GM12878 (cell line): Measurements from ENCODE around the gene C17orf58. TPM values are rescaled to one million over a fixed set of nuclear protein-coding genes. Genes with fewer than 3 reads are reported as not detected.

Experiments
- ATAC-seq: fragments of 200-7000 bp; cut with Tn5 transposase; 3 replicates; pipeline ENCODE4 v1.9.1; 2020; ENCODE audit warnings: mild to moderate bottlenecking, moderate library complexity
- BruUV-seq: library from RNA; stranded (reverse); fragments of 400-500 nt; replicated peaks from 2 replicates; lab custom pipeline; 2021; lab: Mats Ljungman, UMichigan
- CTCF ChIA-PET: fragments of 300-600 bp; sonication (Branson Sonifier 250); formaldehyde crosslinking; extraction: SDS; loops from one replicate; lab custom pipeline; 2021; ENCODE audit warnings: inconsistent platforms; lab: Yijun Ruan, JAX
- POLR2A ChIA-PET: fragments of 350-600 bp; formaldehyde crosslinking; extraction: SDS; loops from one replicate; lab custom pipeline; 2021; ENCODE audit warnings: inconsistent platforms; lab: Charles Lee
- RAD21 ChIA-PET: fragments of 300-600 bp; sonication (Branson Sonifier 250); formaldehyde crosslinking; loops from one replicate; lab custom pipeline; 2023; ENCODE audit warnings: antibody characterized with exemption; ENCODE audit not compliant: unreplicated experiment; lab: Charles Lee
- SMC1A ChIA-PET: fragments of 300-600 bp; sonication (Branson Sonifier 250); formaldehyde crosslinking; loops from one replicate; lab custom pipeline; 2023; ENCODE audit not compliant: unreplicated experiment, uncharacterized antibody; lab: Charles Lee
- DNase-seq: peaks from one replicate; pipeline ENCODE4 v3.0.0-alpha.2; 2011; ENCODE audit warnings: low read depth, low spot score
- FAIRE-seq: peaks from 3 replicates; lab custom pipeline; 2011; peaks lifted over from hg19 to GRCh38; lab: Jason Lieb, UNC
- H2AFZ ChIP-seq: 2 replicates; pipeline ENCODE4 v1.6.0; 2011; ENCODE audit warnings: low read depth, low read length, control low read depth; ENCODE audit not compliant: control insufficient read depth
- H3K27ac ChIP-seq: 2 replicates; pipeline ENCODE4 v1.5.1; 2011; ENCODE audit warnings: control low read depth; ENCODE audit not compliant: control insufficient read depth, insufficient read depth
- H3K27me3 ChIP-seq, 2 experiments: replicated peaks in 1 of 2; 2 replicates each; pipeline versions ENCODE4 v1.6.0 to v1.6.1; 2011; ENCODE audit warnings: low read length in 1 of 2; ENCODE audit not compliant: control insufficient read depth in 2 of 2, insufficient read depth in 2 of 2
- H3K36me3 ChIP-seq, 2 experiments: 2 replicates each; pipeline ENCODE4 v1.5.1; 2011; ENCODE audit warnings: low read length in 1 of 2; ENCODE audit not compliant: control insufficient read depth in 2 of 2, insufficient read depth in 2 of 2
- H3K4me1 ChIP-seq: 2 replicates; pipeline ENCODE4 v1.6.1; 2011; ENCODE audit warnings: mild to moderate bottlenecking, low read length, moderate library complexity, mixed read lengths; ENCODE audit not compliant: control insufficient read depth, insufficient read depth
- H3K4me2 ChIP-seq: 2 replicates; pipeline ENCODE4 v1.6.0; 2011; ENCODE audit warnings: control low read depth; ENCODE audit not compliant: control insufficient read depth, insufficient read depth
- H3K4me3 ChIP-seq: fragments of 200-600 bp; sonication (generic); 2 replicates; pipeline ENCODE4 v1.5.1; 2016
- H3K79me2 ChIP-seq: 2 replicates; pipeline ENCODE4 v1.6.0; 2011; ENCODE audit warnings: low read length; ENCODE audit not compliant: control insufficient read depth, insufficient read depth
- H3K9ac ChIP-seq: 2 replicates; pipeline ENCODE4 v1.8.0; 2011; ENCODE audit warnings: low read length, control low read depth, mixed read lengths; ENCODE audit not compliant: control insufficient read depth, insufficient read depth
- H3K9me3 ChIP-seq: replicated peaks from 3 replicates; pipeline ENCODE4 v1.5.1; 2011; ENCODE audit warnings: mild to moderate bottlenecking, low read length; ENCODE audit not compliant: control insufficient read depth, insufficient read depth
- H4K20me1 ChIP-seq: 2 replicates; pipeline ENCODE4 v1.6.0; 2011; ENCODE audit not compliant: control insufficient read depth, insufficient read depth
- BACH1 ChIP-seq: fragments of 450-650 bp; IDR thresholded peaks from 2 replicates; pipeline ENCODE4 v1.6.1; 2017; ENCODE audit warnings: mild to moderate bottlenecking, borderline replicate concordance
- BHLHE40 ChIP-seq, 2 experiments: fragments of 450-650 bp in 1 of 2; IDR thresholded peaks; 2 replicates each; pipeline ENCODE4 v1.6.1; 2011 to 2017; ENCODE audit warnings: low read depth in 2 of 2, borderline replicate concordance in 1 of 2, improper control_type of control experiment in 1 of 2, low read length in 1 of 2, mild to moderate bottlenecking in 1 of 2
- CBX3 ChIP-seq: fragments of 200-600 bp; sonication (generic); IDR thresholded peaks from 2 replicates; pipeline ENCODE4 v1.6.1; 2016; ENCODE audit warnings: low read depth, borderline replicate concordance
- CHD2 ChIP-seq: IDR thresholded peaks from 2 replicates; pipeline ENCODE4 v1.6.1; 2011; ENCODE audit warnings: low read depth, low read length, improper control_type of control experiment, borderline replicate concordance
- CHD4 ChIP-seq: fragments of 200-600 bp; sonication (generic); IDR thresholded peaks from 2 replicates; pipeline ENCODE4 v1.6.1; 2016; ENCODE audit warnings: mild to moderate bottlenecking
- DPF2 ChIP-seq: fragments of 450-650 bp; IDR thresholded peaks from 2 replicates; pipeline ENCODE4 v1.6.1; 2017; ENCODE audit warnings: mild to moderate bottlenecking
- FOXK2 ChIP-seq: fragments of 450-650 bp; IDR thresholded peaks from 2 replicates; pipeline ENCODE4 v1.6.1; 2017; ENCODE audit warnings: mild to moderate bottlenecking, moderate library complexity
- GABPA ChIP-seq: IDR thresholded peaks from 2 replicates; pipeline ENCODE4 v1.6.1; 2014; ENCODE audit warnings: antibody characterized with exemption, low read depth, mild to moderate bottlenecking, inconsistent platforms
- GATAD2B ChIP-seq: fragments of 450-650 bp; conservative IDR thresholded peaks from 2 replicates; pipeline ENCODE4 v1.6.1; 2017; ENCODE audit warnings: low read depth, mild to moderate bottlenecking, moderate library complexity
- IKZF1 ChIP-seq: fragments of 450-650 bp; conservative IDR thresholded peaks from 2 replicates; pipeline ENCODE4 v1.6.1; 2017; ENCODE audit warnings: antibody characterized with exemption, mild to moderate bottlenecking
- IKZF2 ChIP-seq, 2 experiments: fragments of 450-650 bp; IDR thresholded peaks; 2 replicates each; pipeline ENCODE4 v1.6.1; 2017; ENCODE audit warnings: mild to moderate bottlenecking in 2 of 2, moderate library complexity in 2 of 2
- LARP7 ChIP-seq: fragments of 450-650 bp; IDR thresholded peaks from 2 replicates; pipeline ENCODE4 v1.6.1; 2017; ENCODE audit warnings: mild to moderate bottlenecking
- MYB ChIP-seq: fragments of 150-350 bp; IDR thresholded peaks from 2 replicates; pipeline ENCODE4 v1.6.1; 2014; ENCODE audit warnings: mild to moderate bottlenecking, low read depth, low read length, borderline replicate concordance
- NBN ChIP-seq: fragments of 450-650 bp; IDR thresholded peaks from 2 replicates; pipeline ENCODE4 v1.6.1; 2016
- NKRF ChIP-seq: fragments of 450-650 bp; conservative IDR thresholded peaks from 2 replicates; pipeline ENCODE4 v1.6.1; 2017; ENCODE audit warnings: mild to moderate bottlenecking, moderate library complexity
- NR2C1 ChIP-seq: fragments of 450-650 bp; IDR thresholded peaks from 2 replicates; pipeline ENCODE4 v1.6.1; 2017; ENCODE audit warnings: antibody characterized with exemption, mild to moderate bottlenecking, moderate library complexity
- NR2F1 ChIP-seq: fragments of 450-650 bp; conservative IDR thresholded peaks from 2 replicates; pipeline ENCODE4 v1.6.1; 2017; ENCODE audit warnings: mild to moderate bottlenecking
- POLR2A ChIP-seq: IDR thresholded peaks from 2 replicates; pipeline ENCODE4 v1.6.1; 2011; ENCODE audit warnings: low read depth, mild to moderate bottlenecking, low read length
- RB1 ChIP-seq: fragments of 450-650 bp; formaldehyde crosslinking; IDR thresholded peaks from 2 replicates; pipeline ENCODE4 v1.6.1; 2017; ENCODE audit warnings: mild to moderate bottlenecking, borderline replicate concordance
- RUNX3 ChIP-seq: IDR thresholded peaks from 2 replicates; pipeline ENCODE4 v1.6.1; 2012; ENCODE audit warnings: low read length, inconsistent platforms
- SIN3A ChIP-seq: IDR thresholded peaks from 2 replicates; pipeline ENCODE4 v1.6.1; 2012; ENCODE audit warnings: low read depth, low read length, improper control_type of control experiment
- SMAD1 ChIP-seq: fragments of 450-650 bp; IDR thresholded peaks from 2 replicates; pipeline ENCODE4 v1.6.1; 2018; ENCODE audit warnings: mild to moderate bottlenecking, low read depth; ENCODE audit not compliant: partially characterized antibody
- SUPT20H ChIP-seq: IDR thresholded peaks from 2 replicates; pipeline ENCODE4 v1.6.1; 2011; ENCODE audit warnings: low read depth, mild to moderate bottlenecking, low read length, moderate library complexity, borderline replicate concordance; ENCODE audit not compliant: control insufficient read depth
- ZNF207 ChIP-seq: fragments of 450-650 bp; IDR thresholded peaks from 2 replicates; pipeline ENCODE4 v1.6.1; 2014; ENCODE audit warnings: antibody characterized with exemption, mild to moderate bottlenecking, borderline replicate concordance
- ZNF217 ChIP-seq: fragments of 450-650 bp; IDR thresholded peaks from 2 replicates; pipeline ENCODE4 v1.6.1; 2017; ENCODE audit warnings: antibody characterized with exemption, mild to moderate bottlenecking
- ZSCAN29 ChIP-seq: fragments of 450-650 bp; IDR thresholded peaks from 2 replicates; pipeline ENCODE4 v1.6.1; 2017; ENCODE audit warnings: mild to moderate bottlenecking, moderate library complexity
- WGBS: methylation state at CpG from one replicate; pipeline ENCODE4 v1.1.6; 2016; ENCODE audit warnings: low lambda C conversion rate; ENCODE audit not compliant: insufficient replicate concordance, insufficient coverage; ENCODE audit errors: missing lambda C conversion rate; 5-methylcytosine and 5-hydroxymethylcytosine counted together
- in situ Hi-C: fragments of 300-500 bp; cut with MboI; formaldehyde crosslinking; loops from 9 replicates; pipeline ENCODE4 v1.14.3; 2018; ENCODE audit warnings: mixed read lengths
- intact Hi-C: fragments of 100-400 bp; cut with micrococcal nuclease; formaldehyde crosslinking; loops from one replicate; pipeline ENCODE4 v1.14.2; 2022; ENCODE audit not compliant: unreplicated experiment
- polyA plus RNA-seq, 11 experiments: library from polyadenylated mRNA; depleted of rRNA in 4 of 11; unstranded in 6 of 11; stranded (reverse) in 5 of 11; fragments of >200 nt; fragmentation: Nextera tagmentation in 4 of 11; fragmentation: Illumina TruSeq in 1 of 11; extraction: Ambion mirVana in 4 of 11; extraction: Trizol in 1 of 11; gene quantifications; 1 replicate in 1 of 11; 2 replicates in 10 of 11; pipeline versions ENCODE4 v1.2.1 to v1.2.3, GENCODE V29; 2011 to 2016; ENCODE audit warnings: inconsistent platforms in 2 of 11, missing spikeins in 2 of 11, low read depth in 1 of 11
- total RNA-seq, 4 experiments: library from RNA; depleted of rRNA in 3 of 4; stranded (reverse); fragments of >200 nt in 3 of 4; fragmentation: Illumina TruSeq in 1 of 4; extraction: Trizol in 1 of 4; gene quantifications; 2 replicates each; pipeline versions ENCODE4 v1.2.1 to v1.2.3, GENCODE V29; 2013 to 2021

The C17orf58 gene
- total and polyA plus RNA-seq, 10 of the 15 experiments (the other 5 are each of a cell fraction or from before 2014, with no cell fraction given), result 3.3 to 12.3 (median 6.2) TPM

GRCh38 chr17:67993153-67993997, 2.9 kb downstream of the C17orf58 start:
- ChIA-PET CTCF (interaction anchor here (3.7 kb wide), 1 partner anchor 16 kb away, joined by 17 read pairs; no protein-coding TSS in a partner anchor), POLR2A (interaction anchor here (0.6 to 0.7 kb wide), 2 partner anchors 19 to 512 kb away, joined by 3 read pairs; no protein-coding TSS in a partner anchor), SMC1A (no interaction called here), RAD21 (no interaction called here)
- Histone ChIP-seq H3K79me2 (no peaks in the 10 kb centered on the region), H3K4me3 (peak overlapping the region; percentile 81), H3K27ac (peak overlapping the region; percentile 62), H3K9ac (peak overlapping the region; percentile 76), H3K4me2 (peak overlapping the region; percentile 89), H3K4me1 (peaks cover 7% of the 10 kb centered on the region), H3K36me3 (no peaks in the 10 kb centered on the region), H3K27me3 (peaks cover 0 to 3% of the 10 kb centered on the region in 2 experiments; a peak in 2 of 4 replicates), H2AFZ (peak overlapping the region; percentile 91), H4K20me1 (no peaks in the 10 kb centered on the region), H3K9me3 (no peaks in the 10 kb centered on the region)
- WGBS, result 1% methylated on average over 96 of the region's 144 CpGs
- no TSS peak for BruUV-seq
- no peak for DNase-seq
- in situ Hi-C loops, result no loop called here
- intact Hi-C loops, result no loop called here
- FAIRE-seq, result peak; percentile 23
- ATAC-seq, result peak; percentile 80
- TF ChIP-seq LARP7, result peak; percentile 61
- TF ChIP-seq CHD2, result no peak
- no peak for TF ChIP-seq NBN
- peak; percentile 57; the same call in 1 of the 2 replicates for TF ChIP-seq NKRF
- no peak for TF ChIP-seq SMAD1
- TF ChIP-seq SIN3A, result no peak
- peak; percentile 36 for TF ChIP-seq GATAD2B
- no peak for TF ChIP-seq GABPA
- peak; percentile 31; the same call in 1 of the 2 replicates for TF ChIP-seq DPF2
- TF ChIP-seq POLR2A, result peak; percentile 76
- peak; percentile 88 for TF ChIP-seq IKZF1
- TF ChIP-seq NR2C1, result 0 out of 2 replicates have a peak, but pooled peaks have one; percentile 12
- peak; percentile 56; the same call in 1 of the 2 replicates for TF ChIP-seq ZSCAN29
- TF ChIP-seq SUPT20H, result no peak
- TF ChIP-seq RB1, result peak; percentile 88; the same call in 1 of the 2 replicates
- TF ChIP-seq BACH1, result peak; percentile 55
- peak in 1 of 2 experiments; percentile 29; a peak in 1 of 4 replicates for TF ChIP-seq IKZF2 (IDR thresholded peaks at IDR 0.05)
- TF ChIP-seq RUNX3, result peak; percentile 52
- no peak for TF ChIP-seq FOXK2
- TF ChIP-seq BHLHE40 (IDR thresholded peaks at IDR 0.05; ENCODE audit: borderline replicate concordance in 1 of 2, low read depth in 2 of 2, low read length in 1 of 2), result peak in 1 of 2 experiments; percentile 67; a peak in 2 of 4 replicates
- TF ChIP-seq MYB, result no peak
- no peak for TF ChIP-seq CBX3
- peak; percentile 76 for TF ChIP-seq ZNF217
- TF ChIP-seq CHD4, result no peak
- peak; percentile 50 for TF ChIP-seq NR2F1
- 0 out of 2 replicates have a peak, but pooled peaks have one; percentile 27 for TF ChIP-seq ZNF207
